NCI-H2107 (cell line): Measurements from ENCODE around the gene MFSD11.
"Not testable (repeated sequence)": the region's sequence is repeated elsewhere in the genome, so short reads cannot be mapped to it uniquely, and the experiment has no call there.

Experiments
- DNase-seq: peaks from one replicate; lab custom pipeline; 2025; lab: John Stamatoyannopoulos, UW

Gene MFSD11

DNA sequence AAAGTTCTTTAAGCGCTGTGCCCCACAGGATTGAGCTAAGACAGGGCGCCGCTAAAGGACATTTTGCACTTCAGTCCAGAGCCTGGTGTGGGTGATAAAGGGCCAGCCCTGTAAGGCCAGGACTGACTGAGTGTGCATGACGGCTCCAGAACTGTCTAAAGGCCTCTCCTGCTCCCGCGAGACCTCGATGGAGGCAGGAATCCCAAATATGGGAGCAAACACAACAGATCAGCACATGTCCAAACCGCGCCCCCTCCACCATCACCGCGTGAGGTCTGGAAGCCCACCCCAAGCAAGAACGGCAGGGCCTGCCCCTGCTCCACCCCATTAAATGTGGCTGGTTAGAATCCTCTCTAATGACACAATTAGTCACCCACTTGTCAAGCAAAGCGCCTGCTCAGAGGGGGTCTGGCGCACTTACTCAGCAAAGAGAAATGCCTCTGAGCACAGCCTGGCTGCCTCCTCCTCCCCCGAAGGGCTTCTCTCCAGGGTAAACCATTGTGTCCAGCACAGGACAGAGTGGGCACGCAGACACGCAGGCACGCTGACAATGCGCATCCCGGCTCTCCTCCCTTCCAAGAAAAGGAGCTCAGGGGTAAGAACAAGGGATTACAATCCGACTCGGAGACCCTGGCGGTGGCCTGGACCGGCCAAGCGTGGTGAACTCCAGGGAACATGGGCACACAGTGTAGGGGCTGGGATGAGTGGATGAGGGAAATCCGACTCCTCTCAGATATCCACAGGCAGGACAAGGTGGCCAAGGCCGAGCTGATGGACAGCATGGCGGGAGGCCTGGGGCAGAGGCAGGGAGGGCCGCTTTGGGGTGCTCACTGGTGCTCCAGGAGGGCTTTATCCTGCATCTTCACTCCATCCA is 28.6 kb upstream of the MFSD11 start:
- DNase-seq, result no peak

DNA sequence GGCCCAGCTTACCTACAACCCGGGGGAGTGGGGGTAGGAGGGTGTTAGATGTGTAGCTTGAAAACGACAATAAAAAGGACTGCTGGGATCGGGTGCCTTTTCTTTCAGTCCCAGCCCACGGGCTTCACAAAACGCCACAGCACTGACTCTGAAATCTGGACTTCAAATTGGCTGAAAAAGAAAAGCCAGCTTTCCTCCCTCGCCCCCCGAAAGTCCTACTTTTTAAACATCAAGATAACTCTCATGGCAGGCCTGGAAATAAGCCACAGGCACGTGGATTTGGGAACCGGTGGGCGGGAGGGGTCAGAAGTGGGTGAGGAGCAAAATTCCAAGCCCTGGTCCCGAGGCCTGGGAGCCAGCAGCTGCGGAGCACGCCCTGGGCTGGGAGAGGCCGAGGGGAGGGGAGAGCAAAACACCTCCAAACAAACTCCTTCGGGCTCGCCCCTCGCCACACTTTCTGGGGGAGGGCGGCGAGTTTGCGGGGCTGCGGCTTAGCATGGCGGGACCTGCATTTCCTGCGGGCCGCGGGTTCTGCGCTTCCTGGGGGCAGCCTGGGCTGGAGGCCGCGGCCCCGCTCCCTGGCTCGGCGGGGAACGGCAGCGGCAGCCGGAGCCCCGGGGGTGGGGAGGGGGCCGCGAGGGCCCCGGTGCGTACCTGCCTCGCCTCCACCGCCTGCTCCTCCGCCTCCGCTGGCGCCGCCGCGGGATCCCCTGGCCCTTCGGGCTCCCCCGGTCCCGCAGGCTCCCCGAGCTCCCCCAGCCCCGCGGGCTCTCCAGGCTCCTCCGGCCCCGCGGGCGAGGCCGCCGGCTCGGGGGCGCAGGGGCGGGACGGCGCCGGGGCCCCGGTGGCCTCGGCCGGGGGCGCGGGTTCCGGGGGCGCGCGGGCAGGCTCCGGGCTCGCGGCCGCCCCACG is 27.7 kb upstream of the MFSD11 start:
- not testable (repeated sequence) for DNase-seq

DNA sequence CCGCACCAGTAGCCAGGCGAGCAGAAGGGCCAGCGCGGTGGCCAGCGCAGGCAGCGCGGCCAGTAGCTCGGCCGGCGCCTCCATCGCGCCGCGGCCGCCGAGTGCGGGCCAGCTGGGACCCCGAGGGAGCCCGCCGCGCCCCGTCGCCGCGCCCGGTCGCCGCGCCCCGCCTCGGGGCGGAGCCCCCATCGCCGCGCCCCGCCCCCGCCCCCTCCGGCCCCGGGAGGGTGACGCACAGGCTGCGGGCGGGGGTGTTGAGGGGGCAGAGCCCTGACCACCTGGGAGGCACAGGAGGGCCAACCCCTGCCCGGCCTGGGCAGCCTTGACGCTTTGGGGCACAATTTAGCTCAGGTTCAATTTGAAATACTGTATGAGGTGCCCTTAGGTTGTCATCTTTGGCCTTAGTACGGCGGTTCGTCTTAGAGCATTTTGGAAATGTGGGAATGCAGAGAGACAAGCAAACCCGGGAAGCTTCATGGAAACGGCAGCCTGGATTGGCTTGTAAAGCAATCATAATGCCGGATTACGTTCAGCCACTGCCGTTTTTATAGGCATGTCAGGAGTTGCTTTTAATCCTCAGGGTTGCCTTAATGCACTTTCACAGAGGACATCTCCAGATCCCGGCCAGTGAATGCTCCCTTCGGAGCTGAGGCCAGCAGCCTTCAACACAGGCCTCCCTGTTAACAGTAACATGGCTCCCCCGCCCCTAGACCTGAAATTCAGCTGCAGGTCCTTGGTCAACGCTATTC is 26.9 kb upstream of the MFSD11 start, which contains the start of gene MXRA7:
Gene MXRA7, minus strand, starts transcription at position 103 of the 749 bp plus-strand sequence. Its CDS starts 19 bp downstream, at position 84.
- DNase-seq, result no peak

DNA sequence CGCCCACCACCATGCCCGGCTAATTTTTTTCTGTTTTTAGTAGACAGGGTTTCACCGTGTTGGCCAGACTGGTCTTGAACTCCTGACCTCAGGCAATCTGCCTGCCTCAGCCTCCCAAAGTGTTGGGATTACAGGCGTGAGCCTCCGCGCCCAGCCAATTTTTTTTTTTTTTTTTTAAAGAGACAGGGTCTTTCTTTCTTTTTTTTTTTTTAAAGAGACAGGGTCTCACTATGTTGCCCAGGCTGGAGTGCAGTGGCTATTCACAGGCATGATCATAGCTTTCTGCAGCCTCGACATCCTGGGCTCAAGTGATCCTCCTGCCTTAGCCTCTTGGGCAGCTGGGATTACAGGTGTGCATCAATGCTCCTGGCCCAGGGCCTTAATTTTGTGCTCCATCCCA is 25.6 kb upstream of the MFSD11 start:
- not testable (repeated sequence) for DNase-seq

DNA sequence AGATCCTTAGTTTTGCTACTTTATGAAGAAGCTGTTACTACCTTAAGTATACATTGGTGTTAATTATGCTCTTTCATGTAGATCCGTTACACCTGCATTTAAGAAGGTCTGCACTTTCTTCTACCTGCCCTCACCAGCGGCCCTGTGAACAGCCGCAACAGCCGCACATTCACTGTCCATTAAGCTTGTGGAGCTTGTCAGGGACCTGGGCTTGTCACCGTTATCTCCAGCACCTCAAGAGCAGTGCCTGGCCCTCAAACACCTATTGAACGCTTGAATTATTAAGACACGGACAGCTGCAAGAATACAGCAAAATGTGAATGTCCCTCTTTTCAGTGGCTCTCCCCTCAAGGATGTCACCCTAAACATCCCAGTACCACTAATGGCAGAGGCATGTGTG is 24.2 kb upstream of the MFSD11 start:
- no peak for DNase-seq

DNA sequence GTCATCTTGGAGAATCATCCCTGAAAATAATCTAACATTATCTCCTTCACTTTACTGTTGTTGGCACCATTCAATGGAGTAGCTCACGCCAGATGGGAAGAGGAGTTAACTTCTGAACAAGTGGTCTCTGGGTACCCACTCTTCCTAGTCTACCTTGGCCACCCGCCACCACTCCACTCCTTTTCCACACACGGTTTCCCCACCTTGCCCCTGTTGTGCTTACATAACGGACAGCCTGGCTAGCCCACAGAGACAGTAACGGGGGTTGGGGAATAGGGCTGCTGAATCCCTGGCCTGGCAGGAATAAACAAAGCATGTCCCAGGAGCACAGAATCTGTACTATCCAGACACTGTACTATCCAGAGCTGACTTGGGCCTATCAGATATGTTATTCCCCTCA is 23.6 kb upstream of the MFSD11 start:
- no peak for DNase-seq

DNA sequence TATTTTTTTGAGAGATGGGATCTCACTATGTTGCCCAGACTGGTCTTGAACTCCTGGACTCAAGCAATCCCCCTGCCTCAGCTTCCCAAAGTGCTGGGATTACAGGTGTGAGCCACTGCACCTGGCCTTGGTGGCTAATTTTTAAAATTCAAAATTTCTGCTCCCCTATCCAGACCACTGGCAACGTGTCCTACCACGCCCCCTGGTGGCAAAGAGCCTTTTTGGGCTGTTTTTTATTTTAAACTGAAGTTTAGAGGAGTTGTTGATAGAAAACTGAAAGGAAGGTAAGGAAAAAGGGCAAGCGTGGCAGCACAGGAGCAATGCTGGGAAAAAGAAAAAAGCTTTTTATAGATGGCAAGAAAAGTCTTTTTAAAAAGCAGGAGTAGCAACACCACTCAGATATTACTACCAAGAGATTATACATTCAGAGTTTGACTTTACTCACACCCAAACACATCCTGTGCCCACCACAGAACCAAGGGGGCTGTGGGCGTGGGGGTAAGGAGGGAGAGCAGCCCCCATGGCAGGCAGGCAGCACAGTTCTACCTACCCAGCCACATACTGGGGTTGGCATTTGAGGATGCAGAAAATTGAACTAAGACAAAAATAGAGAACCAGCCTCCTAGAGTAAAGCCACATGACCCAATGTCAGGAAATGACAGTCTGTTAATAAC is 23.0 kb upstream of the MFSD11 start:
- DNase-seq, result no peak

DNA sequence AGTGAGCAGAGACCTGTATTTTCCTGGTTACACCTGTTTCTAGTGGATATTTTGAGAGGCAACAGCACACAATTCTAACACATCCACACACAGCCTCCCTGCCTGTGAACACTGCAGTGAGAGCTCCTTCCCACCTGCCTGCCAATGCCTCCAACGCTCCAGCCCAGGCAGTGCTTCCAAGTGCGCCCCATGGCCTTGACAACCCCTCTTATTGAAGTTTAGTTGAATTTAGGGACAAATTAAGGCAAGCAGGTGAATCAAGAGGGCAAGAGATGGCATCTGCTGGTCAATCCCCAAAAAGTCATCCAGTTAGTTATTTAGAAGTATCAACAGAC is 22.5 kb upstream of the MFSD11 start:
- DNase-seq, result no peak

DNA sequence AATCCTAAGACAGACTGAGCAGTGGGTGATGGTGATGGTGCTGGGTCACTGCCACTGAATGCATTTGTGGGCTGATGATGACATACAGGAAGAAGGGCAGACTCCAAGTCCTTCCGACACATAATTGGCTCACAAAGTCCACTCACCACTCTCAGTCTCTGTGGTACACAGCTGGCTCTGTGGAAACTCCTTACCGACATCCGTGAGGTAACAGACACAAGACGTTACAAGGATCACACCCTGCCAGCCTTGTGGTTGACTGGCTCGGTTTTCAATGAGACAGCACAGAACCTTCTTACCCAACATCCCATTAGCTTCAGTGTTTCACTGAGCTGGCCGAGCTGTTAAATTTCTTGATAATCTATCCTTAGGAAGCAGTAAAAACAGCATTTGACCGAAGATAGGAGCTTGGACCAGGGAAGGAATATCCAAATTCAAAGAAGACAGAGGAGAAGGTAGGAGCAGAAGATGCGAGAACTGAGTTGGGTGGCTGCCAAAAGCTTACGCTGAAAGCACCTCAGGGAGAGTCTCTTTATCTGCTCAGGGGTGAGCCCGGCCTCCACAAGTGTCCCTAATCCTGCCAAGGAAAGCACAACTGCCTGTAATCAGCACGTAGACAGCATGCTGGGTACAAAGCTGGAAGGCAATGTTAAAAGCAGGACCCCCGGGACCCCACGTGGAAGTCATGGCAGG is 21.6 kb upstream of the MFSD11 start:
- DNase-seq, result no peak

DNA sequence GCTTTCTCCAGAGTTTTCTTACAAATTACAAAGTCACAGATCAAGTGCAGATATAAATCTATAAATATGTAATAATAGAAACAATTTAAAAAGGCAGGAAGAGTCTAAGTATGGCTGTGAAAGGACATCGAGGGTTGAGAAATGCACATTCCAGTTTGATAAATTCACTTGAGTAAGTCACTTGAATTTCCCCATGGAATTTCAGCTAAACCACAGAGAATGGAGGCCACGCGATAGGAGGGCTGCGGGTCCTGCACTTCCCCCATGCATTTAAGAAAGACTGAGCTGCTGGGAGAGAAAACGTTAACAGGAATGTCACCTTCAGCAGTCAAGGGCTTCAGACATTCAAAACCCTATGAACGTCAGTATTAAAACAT is 21.1 kb upstream of the MFSD11 start:
- DNase-seq, result no peak

DNA sequence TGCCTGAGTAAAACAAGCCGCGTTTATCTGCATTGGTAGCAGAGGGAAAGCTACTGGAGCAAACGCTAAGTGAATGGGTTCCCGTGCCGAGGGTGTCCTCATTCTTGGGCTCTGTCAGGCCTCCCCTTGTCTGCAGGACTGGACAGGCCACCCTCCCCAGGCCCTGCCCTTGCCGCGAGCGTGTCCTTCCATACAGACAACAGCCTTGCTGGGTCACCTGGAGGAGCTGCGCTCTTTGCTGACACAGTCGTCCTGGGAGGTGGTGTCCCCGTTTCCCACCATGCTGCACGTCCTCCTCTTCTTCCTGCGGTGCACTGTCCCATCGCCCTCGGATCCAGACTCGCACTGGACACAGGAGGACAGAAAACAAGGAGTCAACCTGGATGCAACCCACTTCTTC is 19.4 kb upstream of the MFSD11 start:
- no peak for DNase-seq

DNA sequence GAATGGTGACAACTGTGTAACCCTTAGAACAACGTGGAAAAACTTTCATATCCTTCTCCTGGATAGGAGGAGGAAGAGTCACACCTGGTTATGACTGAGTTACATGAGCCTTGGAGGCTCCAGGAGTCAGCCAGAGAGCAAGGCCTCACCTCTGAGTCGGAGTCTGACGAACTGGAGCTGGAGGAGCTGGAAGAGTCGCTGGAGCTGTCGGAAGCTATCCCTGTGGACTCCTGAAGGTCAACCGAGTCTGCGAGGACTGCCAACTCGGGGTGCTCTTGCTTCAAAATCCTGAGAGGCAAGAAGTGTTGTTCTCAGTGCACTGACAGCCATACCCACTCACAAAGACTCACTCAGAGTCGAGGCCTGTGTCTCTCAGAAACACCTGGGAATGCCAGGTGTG is 17.7 kb upstream of the MFSD11 start:
- DNase-seq, result no peak

DNA sequence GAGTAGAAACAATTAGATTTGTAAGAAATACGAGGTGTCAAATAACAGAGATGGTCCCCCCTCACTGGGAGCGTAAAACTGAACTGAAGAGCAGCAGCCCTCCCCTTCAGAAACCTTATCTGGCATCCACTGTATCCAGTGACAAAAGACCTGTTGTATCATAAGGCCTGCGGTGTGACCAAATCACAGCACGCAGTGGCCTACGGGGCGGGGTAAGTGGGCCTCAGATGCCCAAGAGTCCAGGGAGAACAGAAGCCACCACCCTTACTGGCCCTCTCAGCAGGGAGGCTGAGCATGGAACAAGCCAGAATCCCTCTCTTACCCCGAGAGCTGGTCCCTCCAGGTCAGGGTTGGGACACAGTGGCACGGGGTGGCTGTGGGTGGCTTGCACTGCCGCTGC is 17.0 kb upstream of the MFSD11 start:
- no peak for DNase-seq

DNA sequence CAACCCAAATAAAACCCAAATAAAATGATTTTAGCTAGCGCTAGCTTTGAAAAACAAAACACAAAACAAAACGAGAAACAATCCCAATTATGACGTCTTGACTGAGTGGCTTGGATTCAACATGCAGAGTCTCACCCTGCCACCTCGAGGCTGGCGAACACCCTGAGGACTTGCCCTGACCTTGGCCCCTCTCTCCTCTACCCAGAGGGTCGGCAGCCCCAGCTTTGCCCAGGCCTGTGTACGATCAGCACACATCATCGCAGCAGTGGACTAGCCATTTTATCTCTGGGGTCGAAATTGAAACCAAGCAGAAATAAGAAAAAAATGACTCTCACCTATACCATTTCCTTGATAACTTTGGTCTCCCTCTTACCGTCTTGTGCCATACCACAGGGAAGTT is 16.5 kb upstream of the MFSD11 start:
- no peak for DNase-seq

DNA sequence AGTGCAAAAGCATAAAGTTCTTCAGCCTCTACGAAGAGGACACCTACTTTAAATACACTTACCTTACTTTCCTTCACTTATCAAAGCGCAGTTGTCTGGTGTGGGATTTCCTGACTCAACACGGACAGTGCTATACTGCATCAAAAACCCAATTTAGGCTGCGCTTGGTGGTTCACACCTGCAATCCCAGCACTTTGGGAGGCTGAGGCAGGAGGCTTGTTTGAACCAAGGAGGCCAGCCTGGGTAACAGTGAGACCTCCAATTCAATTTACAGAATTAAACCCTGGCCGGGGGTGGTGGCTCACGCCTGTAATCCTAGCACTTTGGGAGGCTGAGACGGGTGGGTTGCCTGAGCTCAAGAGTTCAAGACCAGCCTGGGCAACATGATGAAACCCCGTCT is 15.6 kb upstream of the MFSD11 start:
- DNase-seq, result no peak

DNA sequence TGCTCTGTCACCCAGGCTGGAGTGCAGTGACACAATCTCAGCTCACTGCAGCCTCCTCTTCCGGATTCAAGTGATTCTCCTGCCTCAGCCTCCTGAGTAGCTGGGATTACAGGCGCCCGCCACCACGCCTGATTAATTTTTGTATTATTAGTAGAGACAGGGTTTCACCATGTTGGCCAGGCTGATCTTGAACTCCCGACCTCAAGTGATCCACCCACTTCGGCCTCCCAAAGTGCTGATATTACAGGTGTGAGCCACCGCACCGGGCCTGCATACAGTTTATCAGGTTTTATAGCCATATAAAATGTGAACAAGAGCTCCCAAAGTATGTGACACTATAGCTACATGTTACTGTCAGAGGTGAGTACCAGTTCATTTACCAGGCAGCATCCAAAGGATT is 14.9 kb upstream of the MFSD11 start:
- DNase-seq, result not testable (repeated sequence)

DNA sequence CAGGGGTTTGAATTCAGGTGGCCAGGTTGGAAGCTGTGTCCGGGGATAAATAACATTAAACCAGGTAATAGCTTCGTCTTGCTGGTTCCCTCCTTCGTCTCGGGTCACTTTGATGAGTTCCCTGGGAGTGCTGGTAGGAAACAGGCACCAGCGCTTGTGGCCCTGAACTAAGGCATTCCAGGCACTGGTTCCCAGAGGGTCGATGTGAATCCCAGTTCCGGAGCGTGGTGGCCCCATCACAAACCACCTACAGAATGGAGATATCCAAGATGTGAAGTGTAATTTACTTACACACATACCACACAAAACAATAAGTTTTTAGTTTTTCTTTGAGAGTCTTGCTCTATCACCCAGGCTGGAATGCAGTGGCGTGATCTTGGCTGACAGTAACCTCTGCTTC is 14.1 kb upstream of the MFSD11 start:
- no peak for DNase-seq

DNA sequence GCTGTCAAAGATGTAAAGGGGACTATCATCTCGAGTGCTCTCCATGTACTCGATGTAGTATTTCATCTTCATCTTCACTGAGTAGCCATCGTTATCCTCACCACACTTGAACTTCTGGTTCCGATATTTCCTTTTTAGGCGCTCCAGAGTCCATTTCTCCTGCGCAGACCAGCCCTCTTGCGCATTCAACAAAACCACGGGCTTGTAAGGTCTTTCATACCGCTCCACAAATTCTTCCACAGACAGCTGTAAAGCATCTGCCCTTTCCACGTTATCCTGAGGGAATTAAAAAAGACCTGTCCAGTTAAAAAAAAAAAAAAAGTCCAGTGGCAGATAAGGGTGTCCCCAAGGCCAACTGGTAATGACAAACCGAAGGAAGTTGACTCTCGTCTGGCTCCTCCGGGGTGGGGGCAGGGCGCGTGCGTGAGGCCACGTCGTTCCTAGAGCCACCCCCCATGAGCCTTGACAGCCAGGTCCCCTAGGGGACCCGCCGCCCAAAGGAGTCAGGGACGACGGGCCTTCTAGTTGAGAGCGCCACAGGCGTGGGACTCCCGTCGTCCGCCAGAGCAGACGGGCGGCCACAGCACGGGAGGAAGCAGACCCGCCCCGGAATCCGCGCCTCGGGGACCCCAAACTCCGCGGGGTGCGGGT is 12.2 kb upstream of the MFSD11 start:
- no peak for DNase-seq

DNA sequence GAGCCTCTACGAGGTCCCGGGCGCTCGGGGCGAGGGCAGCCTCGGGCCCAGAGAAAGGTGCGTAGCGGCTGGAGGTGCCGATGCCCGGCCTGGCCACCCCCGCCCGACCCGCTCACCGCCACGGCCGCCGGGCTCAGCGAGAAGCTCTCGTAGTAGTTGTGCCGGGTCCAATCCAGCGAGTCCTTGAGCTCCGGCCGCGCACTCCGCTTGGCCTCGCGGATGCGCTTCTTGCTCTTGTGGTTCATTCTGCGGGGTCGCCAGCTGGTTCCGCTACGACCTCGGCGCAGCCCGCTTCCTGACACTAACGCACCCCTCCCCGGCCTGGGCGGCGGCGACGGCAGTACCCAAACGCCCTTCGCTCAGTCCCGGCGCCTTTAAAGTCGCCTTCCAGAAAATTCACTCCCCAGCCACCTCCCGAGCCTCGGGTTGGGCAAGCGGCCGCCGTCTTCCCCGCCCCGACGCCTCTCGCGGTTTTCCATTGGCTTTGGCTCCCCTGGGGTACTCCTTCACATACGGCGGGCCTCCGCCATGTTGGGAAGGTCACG is 11.6 kb upstream of the MFSD11 start, which contains the start of gene JMJD6:
Gene JMJD6, minus strand, starts transcription at position 376 of the 545 bp plus-strand sequence. Its CDS starts 131 bp downstream, at position 245.
- DNase-seq, result peak; percentile 92
